AG04450 (cell line): ENCODE results near the gene IFNAR1. TPM values are rescaled to one million over a fixed set of nuclear protein-coding genes. Genes with fewer than 3 reads are reported as not detected.

Experiments
- CTCF ChIA-PET: fragments of 300-600, 350-600 bp; formaldehyde crosslinking; extraction: SDS; loops from one replicate; lab custom pipeline; 2022; ENCODE audit warnings: antibody characterized with exemption, inconsistent platforms; lab: Charles Lee
- POLR2A ChIA-PET: fragments of 350-600 bp; formaldehyde crosslinking; extraction: SDS; loops from one replicate; lab custom pipeline; 2021; ENCODE audit warnings: antibody characterized with exemption, inconsistent platforms; lab: Yijun Ruan, JAX
- DNase-seq: peaks from one replicate; pipeline ENCODE4 v3.0.0-alpha.2; 2011; ENCODE audit warnings: low read depth, low spot score
- H3K27ac ChIP-seq: one replicate; pipeline ENCODE4 v1.5.1; 2012; ENCODE audit warnings: low read depth, low read length, control low read depth
- H3K27me3 ChIP-seq: one replicate; pipeline ENCODE4 v1.6.0; 2012; ENCODE audit warnings: low read length; ENCODE audit not compliant: control insufficient read depth, insufficient read depth
- H3K4me3 ChIP-seq: 2 replicates; pipeline ENCODE4 v1.5.1; 2011; ENCODE audit warnings: mild to moderate bottlenecking, low read depth, low read length, control low read depth
- H3K9me3 ChIP-seq: 2 replicates; pipeline ENCODE4 v1.5.1; 2012; ENCODE audit warnings: low read length; ENCODE audit not compliant: control insufficient read depth, insufficient read depth
- polyA plus RNA-seq: library from polyadenylated mRNA; depleted of rRNA; stranded (reverse); fragments of >200 nt; gene quantifications from 2 replicates; pipeline ENCODE4 v1.2.3, GENCODE V29; 2011
- TF ChIP-seq, protein P1 (sequence below): IDR thresholded peaks from 2 replicates; pipeline ENCODE4 v1.5.1; 2011; ENCODE audit warnings: low read depth, low read length, control low read depth, inconsistent platforms

Gene IFNAR1
- polyA plus RNA-seq, 1 experiment, result 21.2 TPM

DNA sequence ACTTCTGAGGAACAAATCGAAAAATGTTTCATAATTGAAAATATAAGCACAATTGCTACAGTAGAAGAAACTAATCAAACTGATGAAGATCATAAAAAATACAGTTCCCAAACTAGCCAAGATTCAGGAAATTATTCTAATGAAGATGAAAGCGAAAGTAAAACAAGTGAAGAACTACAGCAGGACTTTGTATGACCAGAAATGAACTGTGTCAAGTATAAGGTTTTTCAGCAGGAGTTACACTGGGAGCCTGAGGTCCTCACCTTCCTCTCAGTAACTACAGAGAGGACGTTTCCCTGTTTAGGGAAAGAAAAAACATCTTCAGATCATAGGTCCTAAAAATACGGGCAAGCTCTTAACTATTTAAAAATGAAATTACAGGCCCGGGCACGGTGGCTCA is 30.6 kb downstream of the IFNAR1 start:
- ChIA-PET CTCF (interaction anchor here (2.0 kb wide), 1 partner anchor 158 kb away, joined by 5 read pairs; no protein-coding TSS in a partner anchor), POLR2A (interaction anchor here (1.3 kb wide), 1 partner anchor 30 kb away, joined by 3 read pairs; the partner anchor contains the start of gene IFNAR1)
- TF ChIP-seq, protein P1, sequence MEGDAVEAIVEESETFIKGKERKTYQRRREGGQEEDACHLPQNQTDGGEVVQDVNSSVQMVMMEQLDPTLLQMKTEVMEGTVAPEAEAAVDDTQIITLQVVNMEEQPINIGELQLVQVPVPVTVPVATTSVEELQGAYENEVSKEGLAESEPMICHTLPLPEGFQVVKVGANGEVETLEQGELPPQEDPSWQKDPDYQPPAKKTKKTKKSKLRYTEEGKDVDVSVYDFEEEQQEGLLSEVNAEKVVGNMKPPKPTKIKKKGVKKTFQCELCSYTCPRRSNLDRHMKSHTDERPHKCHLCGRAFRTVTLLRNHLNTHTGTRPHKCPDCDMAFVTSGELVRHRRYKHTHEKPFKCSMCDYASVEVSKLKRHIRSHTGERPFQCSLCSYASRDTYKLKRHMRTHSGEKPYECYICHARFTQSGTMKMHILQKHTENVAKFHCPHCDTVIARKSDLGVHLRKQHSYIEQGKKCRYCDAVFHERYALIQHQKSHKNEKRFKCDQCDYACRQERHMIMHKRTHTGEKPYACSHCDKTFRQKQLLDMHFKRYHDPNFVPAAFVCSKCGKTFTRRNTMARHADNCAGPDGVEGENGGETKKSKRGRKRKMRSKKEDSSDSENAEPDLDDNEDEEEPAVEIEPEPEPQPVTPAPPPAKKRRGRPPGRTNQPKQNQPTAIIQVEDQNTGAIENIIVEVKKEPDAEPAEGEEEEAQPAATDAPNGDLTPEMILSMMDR, result no peak
- no peak overlapping the region for H3K4me3 ChIP-seq
- no peak overlapping the region for H3K27ac ChIP-seq
- H3K9me3 ChIP-seq, result no peaks in the 10 kb centered on the region
- no peak for DNase-seq
- no peaks in the 10 kb centered on the region for H3K27me3 ChIP-seq

DNA sequence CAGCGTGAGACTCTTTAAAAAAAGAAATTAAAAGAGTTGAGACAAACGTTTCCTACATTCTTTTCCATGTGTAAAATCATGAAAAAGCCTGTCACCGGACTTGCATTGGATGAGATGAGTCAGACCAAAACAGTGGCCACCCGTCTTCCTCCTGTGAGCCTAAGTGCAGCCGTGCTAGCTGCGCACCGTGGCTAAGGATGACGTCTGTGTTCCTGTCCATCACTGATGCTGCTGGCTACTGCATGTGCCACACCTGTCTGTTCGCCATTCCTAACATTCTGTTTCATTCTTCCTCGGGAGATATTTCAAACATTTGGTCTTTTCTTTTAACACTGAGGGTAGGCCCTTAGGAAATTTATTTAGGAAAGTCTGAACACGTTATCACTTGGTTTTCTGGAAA is 31.2 kb downstream of the IFNAR1 start:
- ChIA-PET CTCF (interaction anchor here (2.0 kb wide), 1 partner anchor 159 kb away, joined by 5 read pairs; no protein-coding TSS in a partner anchor), POLR2A (no interaction called here)
- Histone ChIP-seq H3K27ac (no peak overlapping the region), H3K9me3 (no peaks in the 10 kb centered on the region), H3K27me3 (no peaks in the 10 kb centered on the region), H3K4me3 (no peak overlapping the region)
- TF ChIP-seq, protein P1, result no peak
- DNase-seq, result no peak

GRCh38 chr21:33357177-33357576 is 32.4 kb downstream of the IFNAR1 start:
- H3K27ac ChIP-seq, result no peak overlapping the region
- TF ChIP-seq, protein P1, result no peak
- CTCF ChIA-PET, result no interaction called here
- H3K9me3 ChIP-seq, result no peaks in the 10 kb centered on the region
- POLR2A ChIA-PET, result no interaction called here
- no peaks in the 10 kb centered on the region for H3K27me3 ChIP-seq
- no peak overlapping the region for H3K4me3 ChIP-seq
- DNase-seq, result no peak

GRCh38 chr21:33359446-33359845 is 34.7 kb downstream of the IFNAR1 start:
- no peak overlapping the region for H3K27ac ChIP-seq
- TF ChIP-seq, protein P1, result no peak
- H3K9me3 ChIP-seq, result no peaks in the 10 kb centered on the region
- CTCF ChIA-PET, result interaction anchor here (0.6 to 4.1 kb wide), 5 partner anchors 12 to 1080 kb away, joined by 3 to 40 read pairs (median 5); no protein-coding TSS in a partner anchor
- H3K4me3 ChIP-seq, result no peak overlapping the region
- H3K27me3 ChIP-seq, result no peaks in the 10 kb centered on the region
- DNase-seq, result no peak
- POLR2A ChIA-PET, result interaction anchor here (1.0 kb wide), 1 partner anchor 81 kb away, joined by 3 read pairs; no protein-coding TSS in a partner anchor

DNA sequence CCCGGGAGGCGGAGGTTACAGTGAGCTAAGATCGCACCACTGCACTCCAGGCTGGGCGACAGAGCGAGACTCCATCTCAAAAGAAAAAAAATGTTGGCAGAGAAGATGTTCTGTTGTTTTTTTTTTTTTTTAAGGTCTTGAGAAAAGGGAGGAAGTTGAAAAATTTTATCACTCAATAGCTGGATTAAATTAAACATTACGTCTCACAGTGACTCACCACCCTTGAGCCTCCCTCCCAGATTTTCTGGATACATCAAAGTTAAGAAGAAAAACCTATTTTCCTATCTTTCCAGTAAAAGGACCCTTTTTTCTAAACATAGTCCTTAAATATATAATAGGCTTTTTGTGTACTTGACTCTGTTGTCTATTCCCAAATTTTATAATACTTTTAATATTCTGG is 35.5 kb downstream of the IFNAR1 start:
- TF ChIP-seq, protein P1, result no peak
- no peaks in the 10 kb centered on the region for H3K9me3 ChIP-seq
- H3K4me3 ChIP-seq, result no peak overlapping the region
- H3K27me3 ChIP-seq, result no peaks in the 10 kb centered on the region
- ChIA-PET POLR2A (interaction anchor here (0.7 kb wide), 1 partner anchor 35 kb away, joined by 3 read pairs; the partner anchor contains the start of gene IFNAR1), CTCF (interaction anchor here (0.5 to 4.1 kb wide), 19 partner anchors 10 to 1831 kb away, joined by 3 to 40 read pairs (median 8); no protein-coding TSS in a partner anchor)
- DNase-seq, result no peak
- H3K27ac ChIP-seq, result peak overlapping the region; percentile 70
